Colon (tissue), 2 donors: Measurements from ENCODE around the gene OR5A1.

Source experiments
- FAIRE-seq: peaks from 2 replicates; lab custom pipeline; 2012; peaks lifted over from hg19 to GRCh38; lab: Jason Lieb, UNC
- donor health status: control.
- donor health status: control.

Gene OR5A1

GRCh38 chr11:59479906-59480305 is 43.6 kb downstream of the OR5A1 start:
- no peak for FAIRE-seq

- FAIRE-seq: no peak
Observed at GRCh38 chr11:59480359-59480758, 44.1 kb downstream of the OR5A1 start.
